ENCODE results near the gene C1R. TPM values are rescaled to one million over a fixed set of nuclear protein-coding genes. Genes with fewer than 3 reads are reported as not detected.

Gene C1R
- total RNA-seq, 1 donor from 2014 or later: 0.78 TPM

DNA sequence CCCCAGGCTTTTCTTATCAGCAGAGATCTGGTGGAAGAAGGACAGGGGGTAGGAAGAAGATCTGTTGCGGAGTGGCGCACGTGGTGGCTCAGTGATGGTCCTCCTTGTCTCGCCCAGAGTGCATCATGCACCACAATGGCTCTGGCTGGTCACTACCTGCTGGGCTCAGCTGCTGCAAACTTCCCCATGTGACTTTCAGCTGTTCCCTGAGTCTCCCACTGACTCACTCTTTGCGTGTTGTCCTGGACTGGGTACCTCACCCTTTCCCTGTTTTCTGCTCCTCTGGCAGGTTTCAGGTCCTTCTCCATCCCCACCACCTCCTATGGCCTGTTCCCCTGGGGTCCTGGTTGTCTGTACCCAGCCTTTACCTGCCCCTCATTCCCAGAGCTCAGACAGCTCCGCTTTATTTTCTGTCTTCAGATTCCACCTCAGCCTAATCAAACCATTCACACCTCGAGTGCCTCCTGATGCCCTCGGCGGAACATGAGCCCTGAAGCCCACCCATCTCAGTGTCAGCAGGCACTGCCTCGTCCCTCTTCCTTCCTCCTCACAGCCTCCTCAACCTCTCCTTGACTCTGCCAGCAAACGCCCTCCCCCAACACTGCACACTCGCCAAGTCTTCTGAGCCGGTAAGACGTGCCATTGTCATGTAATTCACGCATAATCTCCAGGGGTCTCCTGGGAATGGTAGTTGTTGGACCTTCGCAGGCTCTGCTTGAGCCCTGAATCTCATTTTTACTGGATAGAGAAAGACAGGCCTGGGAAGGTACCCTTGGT lies 1.8 kb downstream of the C1R start:
- Mint-ChIP-seq H3K4me1 (peaks cover 8% of the 10 kb centered on the region), H3K36me3 (ENCODE audit: low read depth) (no peaks in the 10 kb centered on the region), H3K4me3 (no peak overlapping the region), H3K9me3 (no peaks in the 10 kb centered on the region), H3K27me3 (no peaks in the 10 kb centered on the region), H3K27ac (no peak overlapping the region)
- ChIA-PET POLR2A (interaction anchor here (1.2 kb wide), 1 partner anchor 18 kb away, joined by 3 read pairs; no protein-coding TSS in a partner anchor), CTCF (interaction anchor here (1.3 to 1.5 kb wide), 2 partner anchors 145 to 221 kb away, joined by 3 to 9 read pairs; no protein-coding TSS in a partner anchor)
- DNase-seq (no peak), ATAC-seq (ENCODE audit: low read depth) (no peak)
- TF ChIP-seq, protein P1, sequence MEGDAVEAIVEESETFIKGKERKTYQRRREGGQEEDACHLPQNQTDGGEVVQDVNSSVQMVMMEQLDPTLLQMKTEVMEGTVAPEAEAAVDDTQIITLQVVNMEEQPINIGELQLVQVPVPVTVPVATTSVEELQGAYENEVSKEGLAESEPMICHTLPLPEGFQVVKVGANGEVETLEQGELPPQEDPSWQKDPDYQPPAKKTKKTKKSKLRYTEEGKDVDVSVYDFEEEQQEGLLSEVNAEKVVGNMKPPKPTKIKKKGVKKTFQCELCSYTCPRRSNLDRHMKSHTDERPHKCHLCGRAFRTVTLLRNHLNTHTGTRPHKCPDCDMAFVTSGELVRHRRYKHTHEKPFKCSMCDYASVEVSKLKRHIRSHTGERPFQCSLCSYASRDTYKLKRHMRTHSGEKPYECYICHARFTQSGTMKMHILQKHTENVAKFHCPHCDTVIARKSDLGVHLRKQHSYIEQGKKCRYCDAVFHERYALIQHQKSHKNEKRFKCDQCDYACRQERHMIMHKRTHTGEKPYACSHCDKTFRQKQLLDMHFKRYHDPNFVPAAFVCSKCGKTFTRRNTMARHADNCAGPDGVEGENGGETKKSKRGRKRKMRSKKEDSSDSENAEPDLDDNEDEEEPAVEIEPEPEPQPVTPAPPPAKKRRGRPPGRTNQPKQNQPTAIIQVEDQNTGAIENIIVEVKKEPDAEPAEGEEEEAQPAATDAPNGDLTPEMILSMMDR (IDR thresholded peaks at IDR 0.05): no peak
- intact Hi-C loops (cut with micrococcal nuclease): no loop called here

DNA sequence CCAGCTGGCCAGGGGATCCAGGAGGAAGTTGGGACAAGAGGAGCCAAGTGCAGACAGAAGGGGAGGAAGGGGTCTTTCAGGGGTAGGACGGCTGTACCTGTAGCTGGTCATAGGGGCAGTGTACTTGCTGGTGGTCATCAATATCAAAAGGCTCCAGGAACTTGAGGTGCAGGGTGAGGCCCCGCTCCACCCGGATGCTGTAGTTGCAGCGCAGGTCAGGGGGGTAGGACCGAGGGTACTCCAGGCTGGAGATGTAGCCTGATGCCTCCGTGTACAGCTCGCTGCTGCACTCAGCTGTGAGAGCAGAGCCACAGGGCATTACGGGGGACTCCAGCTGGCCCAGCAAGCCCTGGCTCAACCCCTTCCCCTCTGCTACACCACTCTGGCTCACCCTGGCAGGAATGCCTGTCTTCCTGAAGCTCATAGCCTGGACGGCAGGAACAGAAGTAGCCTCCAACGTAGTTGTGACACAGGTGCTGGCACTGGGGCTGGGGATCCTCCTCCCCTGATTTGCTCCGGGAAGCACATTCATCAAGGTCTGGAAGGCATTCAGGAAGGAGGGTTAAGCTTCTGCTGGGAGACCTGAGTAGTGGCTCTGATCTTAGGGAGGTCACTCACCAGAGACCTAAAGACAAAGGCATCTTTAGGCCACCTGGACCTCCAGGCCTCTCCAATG lies 2.9 kb downstream of the C1R start:
- no peak overlapping the region for H3K4me3 Mint-ChIP-seq
- ATAC-seq (ENCODE audit: low read depth) (no peak), DNase-seq (no peak)
- TF ChIP-seq, protein P1 (IDR thresholded peaks at IDR 0.05): no peak
- no peaks in the 10 kb centered on the region for H3K36me3 Mint-ChIP-seq (ENCODE audit: low read depth)
- no peaks in the 10 kb centered on the region for H3K27me3 Mint-ChIP-seq
- H3K27ac Mint-ChIP-seq: no peak overlapping the region
- ChIA-PET CTCF (interaction anchor here (2.2 kb wide), 1 partner anchor 145 kb away, joined by 6 read pairs; no protein-coding TSS in a partner anchor), POLR2A (no interaction called here)
- H3K9me3 Mint-ChIP-seq: no peaks in the 10 kb centered on the region
- intact Hi-C loops (cut with micrococcal nuclease): no loop called here
- peaks cover 8% of the 10 kb centered on the region for H3K4me1 Mint-ChIP-seq

DNA sequence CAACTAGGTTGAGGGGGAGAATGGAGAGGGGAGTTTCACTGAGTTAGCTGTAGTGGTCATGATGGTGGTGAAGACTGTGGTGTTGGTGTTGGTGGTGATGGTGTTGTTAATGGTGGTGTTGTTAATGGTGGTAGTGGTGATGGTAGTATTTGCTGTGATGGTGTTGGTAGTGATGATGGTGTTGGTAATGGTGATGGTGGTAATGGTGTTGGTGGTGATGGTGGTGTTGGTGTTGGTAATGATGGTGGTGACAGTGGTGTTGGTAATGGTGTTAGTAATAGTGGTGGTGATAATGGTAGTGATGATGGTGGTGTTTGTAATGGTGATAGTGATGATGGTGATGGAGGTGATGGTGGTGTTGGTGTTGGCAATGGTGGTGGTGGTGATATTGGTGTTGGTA lies 9.1 kb downstream of the C1R start:
- ATAC-seq (ENCODE audit: low read depth) (no peak), DNase-seq (no peak)
- POLR2A ChIA-PET: no interaction called here
- H3K36me3 Mint-ChIP-seq (ENCODE audit: low read depth): no peaks in the 10 kb centered on the region
- intact Hi-C loops (cut with micrococcal nuclease): no loop called here
- no peaks in the 10 kb centered on the region for H3K4me1 Mint-ChIP-seq
- CTCF ChIA-PET: interaction anchor here (0.6 kb wide), 1 partner anchor 45 kb away, joined by 3 read pairs; no protein-coding TSS in a partner anchor
- TF ChIP-seq, protein P1 (IDR thresholded peaks at IDR 0.05): no peak
- no peak overlapping the region for H3K4me3 Mint-ChIP-seq
- H3K9me3 Mint-ChIP-seq: peaks cover 2% of the 10 kb centered on the region
- no peak overlapping the region for H3K27ac Mint-ChIP-seq
- H3K27me3 Mint-ChIP-seq: no peaks in the 10 kb centered on the region

DNA sequence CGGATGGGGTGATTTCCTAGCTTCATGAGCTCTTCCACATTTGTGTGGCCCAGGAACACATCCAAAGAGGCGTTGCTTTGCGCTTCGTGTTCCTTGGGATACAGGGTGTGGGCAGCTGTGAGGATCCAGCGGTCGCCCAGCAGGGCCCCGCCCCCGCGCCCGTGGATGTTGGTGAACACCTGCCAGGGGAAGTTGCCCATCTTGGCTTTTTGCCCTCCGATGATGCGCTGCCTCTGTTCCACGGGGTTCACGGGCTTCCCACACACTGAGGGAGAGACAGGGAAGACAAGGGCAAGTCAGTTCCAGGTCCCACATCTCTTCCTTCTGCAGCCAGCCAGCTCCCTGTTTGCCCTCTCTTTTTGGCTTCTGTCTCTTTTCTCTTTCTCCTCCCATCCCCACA lies 11.2 kb downstream of the C1R start:
- intact Hi-C loops (cut with micrococcal nuclease): no loop called here
- DNase-seq (no peak), ATAC-seq (ENCODE audit: low read depth) (no peak)
- Mint-ChIP-seq H3K9me3 (peaks cover 2% of the 10 kb centered on the region), H3K4me1 (no peaks in the 10 kb centered on the region), H3K36me3 (ENCODE audit: low read depth) (no peaks in the 10 kb centered on the region), H3K4me3 (no peak overlapping the region), H3K27ac (no peak overlapping the region), H3K27me3 (peaks cover 6% of the 10 kb centered on the region)
- TF ChIP-seq, protein P1 (IDR thresholded peaks at IDR 0.05): no peak
- POLR2A ChIA-PET: no interaction called here
- CTCF ChIA-PET: no interaction called here

DNA sequence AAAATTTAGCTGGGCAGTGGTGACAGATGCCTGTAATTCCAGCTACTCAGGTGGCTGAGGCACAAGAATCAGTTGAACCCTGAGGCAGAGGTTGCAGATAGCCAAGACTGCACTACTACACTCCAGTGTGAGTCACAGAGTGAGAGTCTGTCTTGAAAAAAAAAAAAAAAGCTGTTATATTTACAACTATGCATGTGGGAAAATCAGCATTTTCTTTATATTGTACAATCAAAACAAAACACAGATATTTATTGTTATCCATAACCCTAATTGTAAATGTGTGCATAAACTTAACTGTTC lies 12.5 kb downstream of the C1R start:
- peaks cover 6% of the 10 kb centered on the region for H3K27me3 Mint-ChIP-seq
- intact Hi-C loops (cut with micrococcal nuclease): no loop called here
- H3K36me3 Mint-ChIP-seq (ENCODE audit: low read depth): no peaks in the 10 kb centered on the region
- ATAC-seq (ENCODE audit: low read depth) (no peak), DNase-seq (no peak)
- ChIA-PET CTCF (no interaction called here), POLR2A (no interaction called here)
- TF ChIP-seq, protein P1 (IDR thresholded peaks at IDR 0.05): no peak
- no peak overlapping the region for H3K27ac Mint-ChIP-seq
- H3K4me3 Mint-ChIP-seq: no peak overlapping the region
- peaks cover 2% of the 10 kb centered on the region for H3K9me3 Mint-ChIP-seq
- no peaks in the 10 kb centered on the region for H3K4me1 Mint-ChIP-seq

Data from activated B cell treated with CpG ODN at 0.5 μM for 24 hours (primary cell).